Stimulated activated CD4-positive, alpha-beta T cell treated with anti-CD3 and anti-CD28 coated beads, Interleukin-4, amount 100 ng/mL, for 1 hour (primary cell): ENCODE results near the gene NLRP4.
"Not testable (repeated sequence)": the region's sequence is repeated elsewhere in the genome, so short reads cannot be mapped to it uniquely, and the experiment has no call there.

Source experiments
- DNase-seq: peaks from one replicate; pipeline ENCODE4 v3.0.0-alpha.2; 2020

NLRP4 gene

DNA sequence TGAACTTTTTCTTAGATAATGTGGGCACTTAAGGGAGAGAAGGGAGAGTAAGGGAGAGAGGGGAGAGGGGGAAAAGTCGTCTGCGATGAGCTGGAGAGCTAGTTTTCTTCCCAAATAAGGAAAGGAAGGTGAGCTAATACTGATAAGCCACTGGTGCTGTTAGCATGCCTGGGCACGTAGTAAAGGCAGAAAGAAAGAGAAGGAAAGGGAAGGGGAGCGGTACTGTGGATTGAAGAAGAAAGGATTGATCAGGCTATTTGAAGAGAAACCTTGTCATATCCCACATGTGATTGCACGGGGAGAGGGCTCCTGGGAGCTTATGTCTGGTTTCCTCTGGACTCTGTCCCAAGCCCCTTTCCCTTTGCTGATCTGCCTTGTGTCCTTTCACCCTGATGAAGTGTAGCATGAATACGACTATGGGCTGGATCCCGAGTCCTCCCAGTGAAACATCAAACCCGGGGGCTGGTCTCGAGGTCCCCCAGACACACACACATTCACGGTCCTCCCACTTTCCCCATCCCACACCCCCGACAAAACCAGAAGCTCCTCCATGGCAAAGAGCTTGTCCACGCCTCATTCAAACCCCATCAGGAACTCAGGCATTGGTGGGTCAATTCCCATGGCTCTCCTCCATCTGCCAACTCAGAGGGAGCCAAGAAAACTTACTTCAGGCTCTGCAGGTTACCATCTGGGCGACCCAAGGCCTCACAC lies 65.2 kb downstream of the NLRP4 start:
- no peak for DNase-seq

- DNase-seq = no peak
Measured at GRCh38 chr19:55902080-55902751, 65.9 kb downstream of the NLRP4 start.

DNA sequence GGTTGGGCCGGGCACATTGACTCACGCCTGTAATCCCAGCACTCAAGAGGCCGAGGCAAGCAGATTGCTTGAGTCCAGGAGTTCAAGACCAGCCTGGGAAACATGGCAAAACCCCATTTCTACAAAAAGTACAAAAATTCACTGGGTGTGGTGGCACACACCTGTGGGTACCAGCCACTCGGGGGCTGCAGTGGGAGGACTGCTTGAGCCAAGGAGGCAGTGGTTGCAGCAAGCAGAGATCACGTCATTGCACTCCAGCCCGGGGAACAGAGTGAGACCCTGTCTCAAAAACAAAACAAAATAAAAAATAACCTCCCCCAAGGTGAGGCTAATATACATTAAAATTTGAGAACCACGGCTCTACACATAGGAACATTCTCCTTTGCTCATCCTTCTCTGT lies 70.9 kb downstream of the NLRP4 start:
- DNase-seq = no peak

- DNase-seq = no peak
Measured at GRCh38 chr19:55907746-55908145, 71.4 kb downstream of the NLRP4 start.

DNA sequence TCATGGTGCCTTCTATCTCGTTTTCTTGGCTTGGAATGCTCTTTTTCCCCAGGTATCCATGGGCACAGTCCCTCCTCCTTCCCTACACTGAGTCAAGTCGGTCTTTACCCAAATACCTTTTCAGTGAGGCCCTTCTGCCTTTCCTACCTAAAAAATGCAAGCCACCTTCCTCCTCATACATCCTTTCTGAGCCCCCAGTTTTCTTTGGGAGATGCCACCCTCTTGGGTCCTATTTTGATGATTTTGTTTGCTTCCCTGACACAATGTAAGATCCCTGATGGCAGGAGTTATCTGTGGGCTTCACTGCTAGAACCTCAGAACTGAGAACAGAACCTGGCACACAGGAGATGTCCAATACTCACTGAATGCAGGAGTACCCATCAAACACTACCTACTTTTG lies 73.5 kb downstream of the NLRP4 start:
- no peak for DNase-seq

GRCh38 chr19:55912916-55913315 lies 76.6 kb downstream of the NLRP4 start:
- no peak for DNase-seq

DNA sequence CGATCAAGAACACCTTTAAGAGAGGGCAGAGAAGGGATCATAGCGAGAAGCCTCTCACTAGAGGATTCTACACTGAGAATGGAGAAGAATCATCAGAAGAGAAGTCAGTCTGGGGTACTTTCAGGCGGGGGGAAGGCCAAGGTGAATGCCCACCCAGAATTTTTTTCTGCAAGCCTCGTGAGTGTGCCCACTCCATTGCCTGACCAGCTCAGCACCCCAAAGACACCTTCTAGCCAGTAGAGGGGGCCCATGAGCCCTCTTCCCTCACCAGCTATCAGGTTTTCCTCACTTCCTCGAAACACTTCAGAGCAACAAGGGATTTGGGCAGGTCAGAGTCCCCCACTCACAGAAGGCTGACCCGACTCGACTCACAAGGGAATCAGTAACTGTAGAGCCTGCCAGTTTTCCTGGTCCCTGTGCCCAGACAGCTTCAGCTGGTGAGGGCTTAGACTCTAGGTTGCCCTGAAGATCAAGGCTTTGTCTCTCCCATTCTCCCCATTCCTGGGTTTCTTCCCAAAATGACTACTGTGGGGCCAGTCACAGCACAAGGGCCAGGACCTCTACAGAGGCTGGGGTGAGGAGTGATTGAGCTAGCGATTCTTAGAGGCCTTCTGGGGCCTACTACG lies 77.4 kb downstream of the NLRP4 start:
- no peak for DNase-seq

DNA sequence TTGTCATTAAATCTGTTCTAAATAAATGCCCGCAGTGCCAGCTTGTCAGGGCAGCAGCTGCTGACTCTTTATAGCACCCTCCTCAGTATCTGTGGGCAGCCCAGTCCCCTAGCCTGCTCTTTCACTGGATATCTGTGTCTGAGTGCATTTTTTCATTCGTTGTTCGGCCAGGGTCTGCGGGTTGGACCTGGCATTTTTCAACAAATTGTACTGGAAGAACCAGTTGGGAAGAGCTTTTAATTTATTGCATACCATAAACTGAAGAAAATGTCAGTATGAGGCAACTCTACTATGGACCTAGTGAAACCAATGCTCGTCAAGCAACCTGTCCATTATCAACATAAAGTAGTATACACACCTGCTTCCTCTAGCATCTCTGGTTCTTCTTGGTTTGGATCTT lies 87.2 kb downstream of the NLRP4 start:
- DNase-seq = no peak

DNA sequence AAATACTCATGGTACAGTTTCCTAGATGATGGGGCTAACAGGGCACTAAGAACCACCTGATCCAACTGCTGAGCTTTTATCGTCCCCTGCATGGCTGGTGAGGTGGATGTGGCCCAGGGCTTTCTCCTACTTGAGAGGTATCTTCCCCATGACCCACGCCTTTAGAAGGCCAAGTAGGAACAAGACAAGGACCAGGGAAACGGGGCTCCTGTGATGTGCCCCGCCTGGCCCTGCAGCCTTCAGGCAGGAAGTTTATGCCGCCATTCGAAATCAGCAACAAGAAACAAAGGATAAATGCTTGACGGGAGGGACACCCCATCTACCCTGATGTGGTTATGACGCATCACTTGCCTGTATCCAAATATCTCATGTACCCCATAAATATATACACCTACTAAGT lies 91.7 kb downstream of the NLRP4 start:
- DNase-seq = no peak

- DNase-seq = not testable (repeated sequence)
Measured at GRCh38 chr19:55929258-55929657, 92.9 kb downstream of the NLRP4 start.

- DNase-seq = no peak
Measured at GRCh38 chr19:55930996-55931515, 94.7 kb downstream of the NLRP4 start.
